Dermis blood vessel endothelial cell (primary cell): ENCODE measurements around the gene RASL12. TPM values are rescaled to one million over a fixed set of nuclear protein-coding genes. Genes with fewer than 3 reads are reported as not detected.
"Not testable (repeated sequence)": the region's sequence is repeated elsewhere in the genome, so short reads cannot be mapped to it uniquely, and the experiment has no call there.

Experiments
- DNase-seq: peaks from one replicate; pipeline ENCODE4 v3.0.0; 2010
- total RNA-seq: library from RNA; depleted of rRNA; stranded (reverse); fragments of >200 nt; gene quantifications from 2 replicates; pipeline ENCODE4 v1.2.3, GENCODE V29; 2014

The RASL12 gene
- total RNA-seq, 1 donor from 2014 or later, result not detected

- peak; percentile 12 for DNase-seq
Measured at GRCh38 chr15:65028338-65028737, 39.5 kb downstream of the RASL12 start.

- no peak for DNase-seq
Measured at GRCh38 chr15:65027593-65027992, 40.2 kb downstream of the RASL12 start.

GRCh38 chr15:65026756-65027155 lies 41.0 kb downstream of the RASL12 start:
- DNase-seq, result no peak

- no peak for DNase-seq
Measured at GRCh38 chr15:65021488-65021887, 46.3 kb downstream of the RASL12 start.

- DNase-seq, result no peak
Measured at GRCh38 chr15:65020419-65020818, 47.4 kb downstream of the RASL12 start.

GRCh38 chr15:65011198-65011597 lies 56.6 kb downstream of the RASL12 start:
- not testable (repeated sequence) for DNase-seq

- peak; percentile 18 for DNase-seq
Measured at GRCh38 chr15:65008983-65009382, 58.8 kb downstream of the RASL12 start.

- no peak for DNase-seq
Measured at GRCh38 chr15:65006876-65007275, 60.9 kb downstream of the RASL12 start.

- no peak for DNase-seq
Measured at GRCh38 chr15:65004993-65005392, 62.8 kb downstream of the RASL12 start.

Other genes starting within 250 kb of the RASL12 start
- gene PIF1, start 242.3 kb downstream of the RASL12 start, total RNA-seq, result 5.4 and 16.5 TPM in 2 replicates
- 61.3 and 65.9 TPM in 2 replicates for gene PLEKHO2, start 226.1 kb downstream of the RASL12 start, total RNA-seq
- gene ANKDD1A, start 156.1 kb downstream of the RASL12 start, total RNA-seq, result 5.6 and 5.8 TPM in 2 replicates
- gene SPG21, start 78.1 kb downstream of the RASL12 start, total RNA-seq, result 77.3 and 84.7 TPM in 2 replicates
- 29.8 and 34.8 TPM in 2 replicates for gene MTFMT, start 38.4 kb downstream of the RASL12 start, total RNA-seq
- gene SLC51B, start 22.6 kb downstream of the RASL12 start, total RNA-seq, result not detected in 2 replicates
- gene KBTBD13, start 8.8 kb upstream of the RASL12 start, total RNA-seq, result not detected in 2 replicates
- gene UBAP1L, start 47.2 kb upstream of the RASL12 start, total RNA-seq, result 1.6 and 2.7 TPM in 2 replicates
- 18.7 and 25.0 TPM in 2 replicates for gene PDCD7, start 65.8 kb upstream of the RASL12 start, total RNA-seq
- 45.3 and 69.3 TPM in 2 replicates for gene CLPX, start 117.4 kb upstream of the RASL12 start, total RNA-seq
- gene CILP, start 143.5 kb upstream of the RASL12 start, total RNA-seq, result not detected in 2 replicates
- 2.0 and 3.0 TPM in 2 replicates for gene PARP16, start 218.9 kb upstream of the RASL12 start, total RNA-seq
- gene RNU5A-1, start 228.1 kb upstream of the RASL12 start, total RNA-seq, result not detected in 2 replicates
- not detected in 2 replicates for gene RNU5B-1, start 236.7 kb upstream of the RASL12 start, total RNA-seq